HEK293 (cell line): Measurements from ENCODE around the gene BCL6B.
A peak's percentile ranks its signal among the peaks of the same experiment; 100 is the strongest.

Experiments
- GLI4 ChIP-seq: fragments of 450-650 bp; formaldehyde crosslinking; IDR thresholded peaks from 2 replicates; pipeline ENCODE4 v1.5.1; 2016; ENCODE audit warnings: missing biosample characterization, missing genetic modification characterization
- KLF10 ChIP-seq: fragments of 450-650 bp; IDR thresholded peaks from 2 replicates; pipeline ENCODE4 v1.5.1; 2018; ENCODE audit warnings: missing biosample characterization, mild to moderate bottlenecking, missing genetic modification characterization
- KLF16 ChIP-seq: fragments of 450-650 bp; formaldehyde crosslinking; IDR thresholded peaks from 2 replicates; pipeline ENCODE4 v1.5.1; 2017; ENCODE audit warnings: missing biosample characterization, missing genetic modification characterization
- SALL2 ChIP-seq: fragments of 450-650 bp; formaldehyde crosslinking; IDR thresholded peaks from 2 replicates; pipeline ENCODE4 v1.5.0; 2017; ENCODE audit warnings: missing biosample characterization, mild to moderate bottlenecking, missing genetic modification characterization, borderline replicate concordance
- SCRT2 ChIP-seq: fragments of 450-650 bp; formaldehyde crosslinking; IDR thresholded peaks from 2 replicates; pipeline ENCODE4 v1.5.1; 2016; ENCODE audit warnings: missing biosample characterization, missing genetic modification characterization
- SP2 ChIP-seq: fragments of 450-650 bp; formaldehyde crosslinking; IDR thresholded peaks from 2 replicates; pipeline ENCODE4 v1.5.1; 2016; ENCODE audit warnings: missing biosample characterization, missing genetic modification characterization
- YY2 ChIP-seq: fragments of 450-650 bp; formaldehyde crosslinking; IDR thresholded peaks from 2 replicates; pipeline ENCODE4 v1.5.1; 2016; ENCODE audit warnings: missing biosample characterization, missing genetic modification characterization
- ZBTB7A ChIP-seq: fragments of 450-650 bp; formaldehyde crosslinking; IDR thresholded peaks from 2 replicates; pipeline ENCODE4 v1.5.1; 2016; ENCODE audit warnings: low read depth, missing biosample characterization, missing genetic modification characterization
- ZEB2 ChIP-seq: fragments of 450-650 bp; formaldehyde crosslinking; IDR thresholded peaks from 2 replicates; pipeline ENCODE4 v1.5.1; 2016; ENCODE audit warnings: missing biosample characterization, missing genetic modification characterization
- ZNF138 ChIP-seq: fragments of 450-650 bp; formaldehyde crosslinking; IDR thresholded peaks from 2 replicates; pipeline ENCODE4 v1.5.1; 2016; ENCODE audit warnings: missing biosample characterization, missing genetic modification characterization, borderline replicate concordance
- ZNF140 ChIP-seq: fragments of 450-650 bp; formaldehyde crosslinking; IDR thresholded peaks from 2 replicates; pipeline ENCODE4 v1.5.1; 2016; ENCODE audit warnings: missing biosample characterization, missing genetic modification characterization
- ZNF157 ChIP-seq: fragments of 450-650 bp; formaldehyde crosslinking; IDR thresholded peaks from 2 replicates; pipeline ENCODE4 v1.5.1; 2016; ENCODE audit warnings: missing biosample characterization, missing genetic modification characterization
- ZNF19 ChIP-seq: fragments of 450-650 bp; formaldehyde crosslinking; IDR thresholded peaks from 2 replicates; pipeline ENCODE4; 2016; ENCODE audit warnings: missing biosample characterization, missing genetic modification characterization, low read depth
- ZNF248 ChIP-seq: fragments of 450-650 bp; formaldehyde crosslinking; IDR thresholded peaks from 2 replicates; pipeline ENCODE4 v1.5.1; 2017; ENCODE audit warnings: missing biosample characterization, missing genetic modification characterization
- ZNF292 ChIP-seq: fragments of 450-650 bp; formaldehyde crosslinking; IDR thresholded peaks from 2 replicates; pipeline ENCODE4 v1.5.1; 2016; ENCODE audit warnings: low read depth, missing biosample characterization, missing genetic modification characterization, borderline replicate concordance
- ZNF37A ChIP-seq: fragments of 450-650 bp; IDR thresholded peaks from 2 replicates; pipeline ENCODE4 v1.5.1; 2018; ENCODE audit warnings: missing biosample characterization, missing genetic modification characterization
- ZNF423 ChIP-seq: fragments of 450-650 bp; formaldehyde crosslinking; IDR thresholded peaks from 2 replicates; pipeline ENCODE4 v1.5.1; 2016; ENCODE audit warnings: missing biosample characterization, missing genetic modification characterization
- ZNF473 ChIP-seq: fragments of 450-650 bp; formaldehyde crosslinking; IDR thresholded peaks from 2 replicates; pipeline ENCODE4 v1.5.1; 2017; ENCODE audit warnings: missing biosample characterization, missing genetic modification characterization
- ZNF510 ChIP-seq: fragments of 450-650 bp; formaldehyde crosslinking; IDR thresholded peaks from 2 replicates; pipeline ENCODE4 v1.5.1; 2018; ENCODE audit warnings: mild to moderate bottlenecking, missing genetic modification characterization, missing biosample characterization; ENCODE audit not compliant: insufficient replicate concordance
- ZNF549 ChIP-seq: fragments of 450-650 bp; IDR thresholded peaks from 2 replicates; pipeline ENCODE4 v1.5.1; 2018; ENCODE audit warnings: missing biosample characterization, missing genetic modification characterization, mild to moderate bottlenecking, inconsistent platforms, moderate library complexity
- ZNF600 ChIP-seq: fragments of 450-650 bp; formaldehyde crosslinking; IDR thresholded peaks from 2 replicates; pipeline ENCODE4 v1.5.1; 2016; ENCODE audit warnings: missing biosample characterization, missing genetic modification characterization
- ZNF621 ChIP-seq: fragments of 450-650 bp; formaldehyde crosslinking; IDR thresholded peaks from 2 replicates; pipeline ENCODE4 v1.5.1; 2017; ENCODE audit warnings: missing biosample characterization, missing genetic modification characterization
- ZNF623 ChIP-seq: fragments of 450-650 bp; formaldehyde crosslinking; IDR thresholded peaks from 2 replicates; pipeline ENCODE4 v1.5.1; 2016; ENCODE audit warnings: missing biosample characterization, missing genetic modification characterization
- ZNF626 ChIP-seq: fragments of 450-650 bp; sonication (Bioruptor Pico); formaldehyde crosslinking; IDR thresholded peaks from 2 replicates; pipeline ENCODE4 v1.5.1; 2018; ENCODE audit warnings: missing biosample characterization, missing genetic modification characterization, inconsistent platforms
- ZNF660 ChIP-seq: fragments of 450-650 bp; IDR thresholded peaks from 2 replicates; pipeline ENCODE4 v1.5.1; 2018; ENCODE audit warnings: missing biosample characterization, mild to moderate bottlenecking, missing genetic modification characterization
- ZNF664 ChIP-seq: fragments of 450-650 bp; formaldehyde crosslinking; IDR thresholded peaks from 2 replicates; pipeline ENCODE4 v1.5.1; 2016; ENCODE audit warnings: missing biosample characterization, missing genetic modification characterization
- ZNF701 ChIP-seq: fragments of 450-650 bp; formaldehyde crosslinking; IDR thresholded peaks from 2 replicates; pipeline ENCODE4 v1.5.1; 2016; ENCODE audit warnings: missing biosample characterization, missing genetic modification characterization
- ZNF747 ChIP-seq: fragments of 450-650 bp; formaldehyde crosslinking; IDR thresholded peaks from 2 replicates; pipeline ENCODE4 v1.5.1; 2016; ENCODE audit warnings: missing biosample characterization, missing genetic modification characterization
- ZNF830 ChIP-seq: fragments of 450-650 bp; IDR thresholded peaks from 2 replicates; pipeline ENCODE4 v1.5.0; 2018; ENCODE audit warnings: missing biosample characterization, missing genetic modification characterization, low read depth, mild to moderate bottlenecking, moderate library complexity
- ZSCAN23 ChIP-seq: fragments of 450-650 bp; formaldehyde crosslinking; IDR thresholded peaks from 2 replicates; pipeline ENCODE4 v1.5.1; 2016; ENCODE audit warnings: missing biosample characterization, missing genetic modification characterization
- TF ChIP-seq, protein P1 (sequence below): fragments of 450-650 bp; formaldehyde crosslinking; IDR thresholded peaks from 2 replicates; pipeline ENCODE4 v1.5.1; 2016; ENCODE audit warnings: missing biosample characterization, missing genetic modification characterization
- TF ChIP-seq, protein P2 (sequence below): fragments of 450-650 bp; formaldehyde crosslinking; IDR thresholded peaks from 2 replicates; pipeline ENCODE4; 2016; ENCODE audit warnings: missing biosample characterization, missing genetic modification characterization
- TF ChIP-seq, protein P3 (sequence below): fragments of 450-650 bp; formaldehyde crosslinking; optimal IDR thresholded peaks from 2 replicates; pipeline ENCODE3; 2016; ENCODE audit warnings: missing biosample characterization, mild to moderate bottlenecking, missing genetic modification characterization
- TF ChIP-seq, protein P4 (sequence below): sonication (generic); formaldehyde crosslinking; IDR thresholded peaks from 2 replicates; pipeline ENCODE4 v1.8.1; 2022; ENCODE audit warnings: mild to moderate bottlenecking, moderate library complexity, missing genetic modification reagents
- TF ChIP-seq, protein P5 (sequence below): fragments of 450-650 bp; formaldehyde crosslinking; IDR thresholded peaks from 2 replicates; pipeline ENCODE4 v1.5.1; 2017; ENCODE audit warnings: missing biosample characterization, mild to moderate bottlenecking, missing genetic modification characterization, moderate library complexity

BCL6B gene

DNA sequence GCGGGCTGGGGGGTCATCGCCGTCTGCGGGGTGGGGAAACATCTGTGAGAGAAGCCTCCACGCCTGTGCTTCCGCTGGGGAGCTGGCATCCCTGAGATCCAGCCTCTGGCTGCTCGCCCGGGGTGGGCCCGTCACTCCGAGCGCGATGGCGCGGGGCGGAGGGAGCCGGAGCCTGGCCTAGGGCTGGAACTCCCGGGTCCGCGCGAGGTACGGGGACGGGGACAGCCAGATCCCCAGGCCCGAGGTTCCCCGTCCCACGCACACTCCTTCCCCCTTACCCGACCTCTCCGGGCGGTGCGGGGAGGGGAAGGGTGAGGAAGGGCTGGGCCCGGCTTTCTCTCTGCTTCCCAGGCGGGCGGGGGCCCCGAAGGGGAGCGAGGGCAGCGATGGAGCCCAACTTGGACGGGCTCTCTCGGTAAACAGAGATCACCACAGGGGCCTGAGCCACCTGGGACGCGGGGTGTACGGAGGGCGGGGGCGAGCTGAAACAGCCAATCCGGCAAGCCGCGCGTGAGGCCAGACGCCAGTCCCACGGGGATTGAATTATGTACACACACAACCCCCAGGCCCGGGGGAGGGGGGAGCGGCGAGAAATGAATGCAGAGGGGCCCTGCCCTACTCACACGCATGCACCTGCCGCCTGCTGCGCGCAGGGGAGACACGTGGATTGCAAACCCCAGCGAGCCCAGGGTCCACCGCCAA lies 20.8 kb downstream of the BCL6B start, which contains the start of gene SLC16A11 (continued):
- TF ChIP-seq, protein P1, sequence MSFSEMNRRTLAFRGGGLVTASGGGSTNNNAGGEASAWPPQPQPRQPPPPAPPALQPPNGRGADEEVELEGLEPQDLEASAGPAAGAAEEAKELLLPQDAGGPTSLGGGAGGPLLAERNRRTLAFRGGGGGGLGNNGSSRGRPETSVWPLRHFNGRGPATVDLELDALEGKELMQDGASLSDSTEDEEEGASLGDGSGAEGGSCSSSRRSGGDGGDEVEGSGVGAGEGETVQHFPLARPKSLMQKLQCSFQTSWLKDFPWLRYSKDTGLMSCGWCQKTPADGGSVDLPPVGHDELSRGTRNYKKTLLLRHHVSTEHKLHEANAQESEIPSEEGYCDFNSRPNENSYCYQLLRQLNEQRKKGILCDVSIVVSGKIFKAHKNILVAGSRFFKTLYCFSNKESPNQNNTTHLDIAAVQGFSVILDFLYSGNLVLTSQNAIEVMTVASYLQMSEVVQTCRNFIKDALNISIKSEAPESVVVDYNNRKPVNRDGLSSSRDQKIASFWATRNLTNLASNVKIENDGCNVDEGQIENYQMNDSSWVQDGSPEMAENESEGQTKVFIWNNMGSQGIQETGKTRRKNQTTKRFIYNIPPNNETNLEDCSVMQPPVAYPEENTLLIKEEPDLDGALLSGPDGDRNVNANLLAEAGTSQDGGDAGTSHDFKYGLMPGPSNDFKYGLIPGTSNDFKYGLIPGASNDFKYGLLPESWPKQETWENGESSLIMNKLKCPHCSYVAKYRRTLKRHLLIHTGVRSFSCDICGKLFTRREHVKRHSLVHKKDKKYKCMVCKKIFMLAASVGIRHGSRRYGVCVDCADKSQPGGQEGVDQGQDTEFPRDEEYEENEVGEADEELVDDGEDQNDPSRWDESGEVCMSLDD (tag by site-specific recombination), result peak; percentile 13; the same call in 1 of the 2 replicates
- TF ChIP-seq ZNF138 (tag by site-specific recombination), result no peak
- TF ChIP-seq, protein P2, sequence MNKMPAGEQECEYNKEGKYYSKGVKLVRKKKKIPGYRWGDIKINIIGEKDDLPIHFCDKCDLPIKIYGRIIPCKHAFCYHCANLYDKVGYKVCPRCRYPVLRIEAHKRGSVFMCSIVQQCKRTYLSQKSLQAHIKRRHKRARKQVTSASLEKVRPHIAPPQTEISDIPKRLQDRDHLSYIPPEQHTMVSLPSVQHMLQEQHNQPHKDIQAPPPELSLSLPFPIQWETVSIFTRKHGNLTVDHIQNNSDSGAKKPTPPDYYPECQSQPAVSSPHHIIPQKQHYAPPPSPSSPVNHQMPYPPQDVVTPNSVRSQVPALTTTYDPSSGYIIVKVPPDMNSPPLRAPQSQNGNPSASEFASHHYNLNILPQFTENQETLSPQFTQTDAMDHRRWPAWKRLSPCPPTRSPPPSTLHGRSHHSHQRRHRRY (tag by site-specific recombination), result no peak
- TF ChIP-seq ZNF549, result no peak
- no peak for TF ChIP-seq ZNF510 (tag by site-specific recombination)
- no peak; the same call in 1 of the 2 replicates for TF ChIP-seq KLF10 (tag by site-specific recombination)
- TF ChIP-seq, protein P3, sequence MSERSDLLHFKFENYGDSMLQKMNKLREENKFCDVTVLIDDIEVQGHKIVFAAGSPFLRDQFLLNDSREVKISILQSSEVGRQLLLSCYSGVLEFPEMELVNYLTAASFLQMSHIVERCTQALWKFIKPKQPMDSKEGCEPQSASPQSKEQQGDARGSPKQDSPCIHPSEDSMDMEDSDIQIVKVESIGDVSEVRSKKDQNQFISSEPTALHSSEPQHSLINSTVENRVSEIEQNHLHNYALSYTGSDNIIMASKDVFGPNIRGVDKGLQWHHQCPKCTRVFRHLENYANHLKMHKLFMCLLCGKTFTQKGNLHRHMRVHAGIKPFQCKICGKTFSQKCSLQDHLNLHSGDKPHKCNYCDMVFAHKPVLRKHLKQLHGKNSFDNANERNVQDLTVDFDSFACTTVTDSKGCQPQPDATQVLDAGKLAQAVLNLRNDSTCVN, result peak; percentile 65
- TF ChIP-seq ZNF660 (tag by site-specific recombination), result no peak
- TF ChIP-seq ZNF37A, result no peak
- no peak for TF ChIP-seq ZNF747 (tag by site-specific recombination)
- TF ChIP-seq KLF16 (tag by site-specific recombination), result no peak
- no peak for TF ChIP-seq ZNF157
- no peak for TF ChIP-seq ZNF830
- no peak; the same call in 1 of the 2 replicates for TF ChIP-seq ZNF600 (tag by site-specific recombination)
- TF ChIP-seq ZNF621, result no peak
- TF ChIP-seq ZNF623 (tag by site-specific recombination), result no peak
- peak; percentile 87 for TF ChIP-seq ZEB2 (tag by site-specific recombination)
- no peak for TF ChIP-seq ZNF19 (tag by site-specific recombination)
- TF ChIP-seq ZNF140 (tag by site-specific recombination), result no peak
- TF ChIP-seq SCRT2 (tag by site-specific recombination), result no peak
- TF ChIP-seq ZNF664 (tag by site-specific recombination), result no peak
- TF ChIP-seq, protein P4, sequence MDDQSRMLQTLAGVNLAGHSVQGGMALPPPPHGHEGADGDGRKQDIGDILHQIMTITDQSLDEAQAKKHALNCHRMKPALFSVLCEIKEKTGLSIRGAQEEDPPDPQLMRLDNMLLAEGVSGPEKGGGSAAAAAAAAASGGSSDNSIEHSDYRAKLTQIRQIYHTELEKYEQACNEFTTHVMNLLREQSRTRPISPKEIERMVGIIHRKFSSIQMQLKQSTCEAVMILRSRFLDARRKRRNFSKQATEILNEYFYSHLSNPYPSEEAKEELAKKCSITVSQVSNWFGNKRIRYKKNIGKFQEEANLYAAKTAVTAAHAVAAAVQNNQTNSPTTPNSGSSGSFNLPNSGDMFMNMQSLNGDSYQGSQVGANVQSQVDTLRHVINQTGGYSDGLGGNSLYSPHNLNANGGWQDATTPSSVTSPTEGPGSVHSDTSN (CRISPR knock-in tag), result no peak
- no peak for TF ChIP-seq GLI4 (tag by site-specific recombination)
- TF ChIP-seq SP2 (tag by site-specific recombination), result peak; percentile 67
- no peak for TF ChIP-seq ZNF292
- TF ChIP-seq ZSCAN23 (tag by site-specific recombination), result no peak
- TF ChIP-seq SALL2, result no peak
- TF ChIP-seq ZNF248 (tag by site-specific recombination), result no peak
- no peak for TF ChIP-seq ZNF701 (tag by site-specific recombination)
- TF ChIP-seq ZNF423, result peak; percentile 99
- TF ChIP-seq YY2, result no peak
- TF ChIP-seq, protein P5, sequence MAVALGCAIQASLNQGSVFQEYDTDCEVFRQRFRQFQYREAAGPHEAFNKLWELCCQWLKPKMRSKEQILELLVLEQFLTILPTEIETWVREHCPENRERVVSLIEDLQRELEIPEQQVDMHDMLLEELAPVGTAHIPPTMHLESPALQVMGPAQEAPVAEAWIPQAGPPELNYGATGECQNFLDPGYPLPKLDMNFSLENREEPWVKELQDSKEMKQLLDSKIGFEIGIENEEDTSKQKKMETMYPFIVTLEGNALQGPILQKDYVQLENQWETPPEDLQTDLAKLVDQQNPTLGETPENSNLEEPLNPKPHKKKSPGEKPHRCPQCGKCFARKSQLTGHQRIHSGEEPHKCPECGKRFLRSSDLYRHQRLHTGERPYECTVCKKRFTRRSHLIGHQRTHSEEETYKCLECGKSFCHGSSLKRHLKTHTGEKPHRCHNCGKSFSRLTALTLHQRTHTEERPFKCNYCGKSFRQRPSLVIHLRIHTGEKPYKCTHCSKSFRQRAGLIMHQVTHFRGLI, result peak; percentile 99
- TF ChIP-seq ZBTB7A (tag by site-specific recombination), result no peak
- no peak for TF ChIP-seq ZNF626 (tag by site-specific recombination)
- no peak for TF ChIP-seq ZNF473 (tag by site-specific recombination)
